GM23338 (cell line): ENCODE results near the gene MICALL2. TPM values are rescaled to one million over a fixed set of nuclear protein-coding genes. Genes with fewer than 3 reads are reported as not detected.

ENCODE experiments used
- ATAC-seq: fragments of 200-7000 bp; cut with Tn5 transposase; 3 replicates; pipeline ENCODE4 v1.9.1; 2020
- DNase-seq: peaks from one replicate; pipeline ENCODE4 v3.0.0-alpha.2; 2015; ENCODE audit warnings: low spot score
- H2AFZ ChIP-seq: fragments of 200-600 bp; sonication (generic); 2 replicates; pipeline ENCODE4 v1.8.0; 2016; ENCODE audit warnings: antibody characterized with exemption, mild to moderate bottlenecking, moderate library complexity
- H3F3A ChIP-seq: fragments of 200-600 bp; sonication (generic); replicated peaks from 2 replicates; pipeline ENCODE4 v1.8.0; 2017; ENCODE audit warnings: antibody characterized with exemption, mixed run types, low read depth
- H3K27ac ChIP-seq: fragments of 200-600 bp; sonication (generic); 2 replicates; pipeline ENCODE4 v1.6.1; 2016; ENCODE audit warnings: low read depth
- H3K27me3 ChIP-seq: fragments of 200-600 bp; sonication (generic); 2 replicates; pipeline ENCODE4 v1.8.0; 2016; ENCODE audit warnings: mild to moderate bottlenecking, mixed run types, moderate library complexity; ENCODE audit not compliant: insufficient read depth
- H3K36me3 ChIP-seq: fragments of 200-600 bp; sonication (generic); 2 replicates; pipeline ENCODE4 v1.8.0; 2016; ENCODE audit warnings: mild to moderate bottlenecking; ENCODE audit not compliant: insufficient read depth
- H3K4me1 ChIP-seq: fragments of 200-600 bp; sonication (generic); 2 replicates; pipeline ENCODE4 v1.8.0; 2016; ENCODE audit warnings: mild to moderate bottlenecking, moderate library complexity; ENCODE audit not compliant: insufficient read depth
- H3K4me2 ChIP-seq: fragments of 200-600 bp; sonication (generic); 2 replicates; pipeline ENCODE4 v1.7.1; 2017; ENCODE audit warnings: mixed run types
- H3K4me3 ChIP-seq: fragments of 200-600 bp; sonication (generic); 2 replicates; pipeline ENCODE4 v1.6.1; 2016; ENCODE audit warnings: mixed run types
- H3K79me2 ChIP-seq: fragments of 200-600 bp; sonication (generic); replicated peaks from 2 replicates; pipeline ENCODE4 v1.8.0; 2017; ENCODE audit warnings: mild to moderate bottlenecking; ENCODE audit not compliant: insufficient read depth
- H3K9me2 ChIP-seq: fragments of 200-600 bp; sonication (generic); 2 replicates; pipeline ENCODE4 v1.8.0; 2017; ENCODE audit not compliant: insufficient read depth
- H4K20me1 ChIP-seq: fragments of 200-600 bp; sonication (generic); replicated peaks from 2 replicates; pipeline ENCODE4 v1.8.0; 2017; ENCODE audit warnings: mild to moderate bottlenecking; ENCODE audit not compliant: insufficient read depth
- H3K27ac Mint-ChIP-seq: 2 replicates; pipeline ENCODE4 v1.8.0; 2020; ENCODE audit warnings: inconsistent platforms, mild to moderate bottlenecking, moderate library complexity, mixed read lengths
- H3K27me3 Mint-ChIP-seq: 3 replicates; pipeline ENCODE4 v1.8.0; 2022; ENCODE audit warnings: low read depth, mild to moderate bottlenecking, moderate library complexity, mixed read lengths, inconsistent platforms; ENCODE audit not compliant: insufficient read depth, poor library complexity
- H3K36me3 Mint-ChIP-seq: 3 replicates; pipeline ENCODE4 v1.8.0; 2021; ENCODE audit warnings: low read depth, mild to moderate bottlenecking, inconsistent platforms, moderate library complexity, mixed read lengths
- H3K4me1 Mint-ChIP-seq: 3 replicates; pipeline ENCODE4 v1.8.0; 2020; ENCODE audit warnings: mild to moderate bottlenecking, inconsistent platforms, mixed read lengths
- H3K4me3 Mint-ChIP-seq: 3 replicates; pipeline ENCODE4 v1.8.0; 2021; ENCODE audit warnings: moderate library complexity, mild to moderate bottlenecking, inconsistent platforms, mixed read lengths
- H3K9me3 Mint-ChIP-seq: 3 replicates; pipeline ENCODE4 v1.8.0; 2020; ENCODE audit warnings: moderate library complexity, mild to moderate bottlenecking, inconsistent platforms, mixed read lengths
- EZH2phosphoT487 ChIP-seq: fragments of 200-600 bp; sonication (generic); IDR thresholded peaks from one replicate; pipeline ENCODE4 v1.8.1; 2018; ENCODE audit warnings: antibody characterized with exemption; ENCODE audit not compliant: unreplicated experiment
- POLR2AphosphoS5 ChIP-seq: IDR thresholded peaks from 2 replicates; pipeline ENCODE4 v1.6.1; 2016; ENCODE audit warnings: antibody characterized with exemption, low read depth
- ZNF114 ChIP-seq: fragments of 250-450 bp; sonication (Bioruptor Pico); IDR thresholded peaks from 2 replicates; pipeline ENCODE4 v1.5.0; 2020; ENCODE audit warnings: mild to moderate bottlenecking, moderate library complexity
- polyA plus RNA-seq: library from polyadenylated mRNA; unstranded; fragments of >200 nt; fragmentation: Nextera tagmentation; extraction: Ambion mirVana; gene quantifications from 2 replicates; pipeline ENCODE4 v1.2.1, GENCODE V29; 2016
- total RNA-seq: library from RNA; depleted of rRNA; stranded (reverse); fragments of >200 nt; shearing (Covaris generic); gene quantifications from 2 replicates; pipeline ENCODE4 v1.2.3, GENCODE V29; 2014
- TF ChIP-seq, protein P1 (sequence below), 2 experiments: fragments of 200-600 bp in 1 of 2; sonication (generic) in 1 of 2; conservative IDR thresholded peaks; 2 replicates each; pipeline versions ENCODE4 v1.5.1 to v1.6.1; 2016 to 2017; ENCODE audit warnings: antibody characterized with exemption in 2 of 2, low read depth in 2 of 2, mild to moderate bottlenecking in 2 of 2, moderate library complexity in 1 of 2
- TF ChIP-seq, protein P2 (sequence below): IDR thresholded peaks from 2 replicates; pipeline ENCODE4 v1.6.1; 2016; ENCODE audit warnings: antibody characterized with exemption
- TF ChIP-seq, protein P3 (sequence below): IDR thresholded peaks from one replicate; pipeline ENCODE4 v1.6.1; 2018; ENCODE audit warnings: antibody characterized with exemption; ENCODE audit not compliant: unreplicated experiment

MICALL2 gene
- total and polyA plus RNA-seq, 2 experiments from 2014 or later = 7.0 to 13.0 TPM

DNA sequence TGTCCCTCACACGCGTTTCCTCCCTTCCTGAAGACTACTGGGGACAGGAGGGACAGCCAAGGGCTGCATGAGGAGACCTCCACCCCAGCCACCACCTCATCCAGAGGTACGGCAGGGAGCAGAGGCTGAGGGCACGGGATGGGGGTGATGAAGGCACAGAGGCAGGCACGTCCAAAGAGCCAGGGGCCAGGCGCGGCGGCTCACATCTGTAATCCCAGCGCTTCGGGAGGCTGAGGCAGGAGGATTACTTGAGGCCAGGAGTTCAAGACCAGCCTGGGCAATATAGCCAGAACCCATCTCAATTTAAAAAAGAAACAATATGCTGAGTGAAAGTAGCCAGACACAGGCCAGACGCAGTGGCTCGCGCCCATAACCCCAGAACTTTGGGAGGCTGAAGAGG, 3.3 kb downstream of the MICALL2 start (continued):
- TF ChIP-seq, protein P1, sequence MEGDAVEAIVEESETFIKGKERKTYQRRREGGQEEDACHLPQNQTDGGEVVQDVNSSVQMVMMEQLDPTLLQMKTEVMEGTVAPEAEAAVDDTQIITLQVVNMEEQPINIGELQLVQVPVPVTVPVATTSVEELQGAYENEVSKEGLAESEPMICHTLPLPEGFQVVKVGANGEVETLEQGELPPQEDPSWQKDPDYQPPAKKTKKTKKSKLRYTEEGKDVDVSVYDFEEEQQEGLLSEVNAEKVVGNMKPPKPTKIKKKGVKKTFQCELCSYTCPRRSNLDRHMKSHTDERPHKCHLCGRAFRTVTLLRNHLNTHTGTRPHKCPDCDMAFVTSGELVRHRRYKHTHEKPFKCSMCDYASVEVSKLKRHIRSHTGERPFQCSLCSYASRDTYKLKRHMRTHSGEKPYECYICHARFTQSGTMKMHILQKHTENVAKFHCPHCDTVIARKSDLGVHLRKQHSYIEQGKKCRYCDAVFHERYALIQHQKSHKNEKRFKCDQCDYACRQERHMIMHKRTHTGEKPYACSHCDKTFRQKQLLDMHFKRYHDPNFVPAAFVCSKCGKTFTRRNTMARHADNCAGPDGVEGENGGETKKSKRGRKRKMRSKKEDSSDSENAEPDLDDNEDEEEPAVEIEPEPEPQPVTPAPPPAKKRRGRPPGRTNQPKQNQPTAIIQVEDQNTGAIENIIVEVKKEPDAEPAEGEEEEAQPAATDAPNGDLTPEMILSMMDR (conservative IDR thresholded peaks at IDR 0.05; ENCODE audit: low read depth in 2 of 2) = no peak
- TF ChIP-seq, protein P2, sequence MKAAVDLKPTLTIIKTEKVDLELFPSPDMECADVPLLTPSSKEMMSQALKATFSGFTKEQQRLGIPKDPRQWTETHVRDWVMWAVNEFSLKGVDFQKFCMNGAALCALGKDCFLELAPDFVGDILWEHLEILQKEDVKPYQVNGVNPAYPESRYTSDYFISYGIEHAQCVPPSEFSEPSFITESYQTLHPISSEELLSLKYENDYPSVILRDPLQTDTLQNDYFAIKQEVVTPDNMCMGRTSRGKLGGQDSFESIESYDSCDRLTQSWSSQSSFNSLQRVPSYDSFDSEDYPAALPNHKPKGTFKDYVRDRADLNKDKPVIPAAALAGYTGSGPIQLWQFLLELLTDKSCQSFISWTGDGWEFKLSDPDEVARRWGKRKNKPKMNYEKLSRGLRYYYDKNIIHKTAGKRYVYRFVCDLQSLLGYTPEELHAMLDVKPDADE = no peak
- no peak for TF ChIP-seq EZH2phosphoT487
- TF ChIP-seq, protein P3, sequence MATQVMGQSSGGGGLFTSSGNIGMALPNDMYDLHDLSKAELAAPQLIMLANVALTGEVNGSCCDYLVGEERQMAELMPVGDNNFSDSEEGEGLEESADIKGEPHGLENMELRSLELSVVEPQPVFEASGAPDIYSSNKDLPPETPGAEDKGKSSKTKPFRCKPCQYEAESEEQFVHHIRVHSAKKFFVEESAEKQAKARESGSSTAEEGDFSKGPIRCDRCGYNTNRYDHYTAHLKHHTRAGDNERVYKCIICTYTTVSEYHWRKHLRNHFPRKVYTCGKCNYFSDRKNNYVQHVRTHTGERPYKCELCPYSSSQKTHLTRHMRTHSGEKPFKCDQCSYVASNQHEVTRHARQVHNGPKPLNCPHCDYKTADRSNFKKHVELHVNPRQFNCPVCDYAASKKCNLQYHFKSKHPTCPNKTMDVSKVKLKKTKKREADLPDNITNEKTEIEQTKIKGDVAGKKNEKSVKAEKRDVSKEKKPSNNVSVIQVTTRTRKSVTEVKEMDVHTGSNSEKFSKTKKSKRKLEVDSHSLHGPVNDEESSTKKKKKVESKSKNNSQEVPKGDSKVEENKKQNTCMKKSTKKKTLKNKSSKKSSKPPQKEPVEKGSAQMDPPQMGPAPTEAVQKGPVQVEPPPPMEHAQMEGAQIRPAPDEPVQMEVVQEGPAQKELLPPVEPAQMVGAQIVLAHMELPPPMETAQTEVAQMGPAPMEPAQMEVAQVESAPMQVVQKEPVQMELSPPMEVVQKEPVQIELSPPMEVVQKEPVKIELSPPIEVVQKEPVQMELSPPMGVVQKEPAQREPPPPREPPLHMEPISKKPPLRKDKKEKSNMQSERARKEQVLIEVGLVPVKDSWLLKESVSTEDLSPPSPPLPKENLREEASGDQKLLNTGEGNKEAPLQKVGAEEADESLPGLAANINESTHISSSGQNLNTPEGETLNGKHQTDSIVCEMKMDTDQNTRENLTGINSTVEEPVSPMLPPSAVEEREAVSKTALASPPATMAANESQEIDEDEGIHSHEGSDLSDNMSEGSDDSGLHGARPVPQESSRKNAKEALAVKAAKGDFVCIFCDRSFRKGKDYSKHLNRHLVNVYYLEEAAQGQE = no peak
- no peak for TF ChIP-seq POLR2AphosphoS5

- no peak overlapping the region for H3K27ac Mint-ChIP-seq
- Histone ChIP-seq H3K36me3 (no peaks in the 10 kb centered on the region), H3F3A (no peaks in the 10 kb centered on the region; the same call in 1 of the 2 replicates), H3K79me2 (no peaks in the 10 kb centered on the region), H3K27ac (no peak overlapping the region; the same call in 1 of the 2 replicates), H2AFZ (no peak overlapping the region), H3K9me2 (no peaks in the 10 kb centered on the region), H4K20me1 (no peaks in the 10 kb centered on the region; the same call in 1 of the 2 replicates), H3K27me3 (no peaks in the 10 kb centered on the region), H3K4me2 (no peak overlapping the region), H3K4me1 (peaks cover 3% of the 10 kb centered on the region; the same call in 1 of the 2 replicates), H3K4me3 (no peak overlapping the region)
- peaks cover 11% of the 10 kb centered on the region for H3K4me1 Mint-ChIP-seq
- H3K4me3 Mint-ChIP-seq = no peak overlapping the region
- ATAC-seq (no peak), DNase-seq (no peak)
- H3K36me3 Mint-ChIP-seq = no peaks in the 10 kb centered on the region
- TF ChIP-seq, protein P3 = no peak
- TF ChIP-seq ZNF114 (CRISPR knock-in tag) = no peak
- TF ChIP-seq EZH2phosphoT487 = no peak
- no peaks in the 10 kb centered on the region for H3K9me3 Mint-ChIP-seq
- H3K27me3 Mint-ChIP-seq = peaks cover 9% of the 10 kb centered on the region
Measured at GRCh38 chr7:1455241-1455939, 3.9 kb downstream of the MICALL2 start.
